HepG2 (cell line): Measurements from ENCODE around the gene CISD1. TPM values are rescaled to one million over a fixed set of nuclear protein-coding genes. Genes with fewer than 3 reads are reported as not detected.
A peak's percentile ranks its signal among the peaks of the same experiment; 100 is the strongest.

Experiments used
- ATAC-seq: fragments of 200-7000 bp; cut with Tn5 transposase; 3 replicates; pipeline ENCODE4 v1.9.1; 2020; ENCODE audit warnings: mild to moderate bottlenecking, moderate library complexity
- BruUV-seq: library from RNA; stranded (reverse); fragments of 400-500 nt; replicated peaks from 2 replicates; lab custom pipeline; 2021; lab: Mats Ljungman, UMichigan
- CTCF ChIA-PET: fragments of 300-600 bp; formaldehyde crosslinking; extraction: SDS; loops from one replicate; lab custom pipeline; 2021; ENCODE audit warnings: low total read pairs, inconsistent platforms, low intra/inter-chr PET ratio; lab: Yijun Ruan, JAX
- POLR2A ChIA-PET: fragments of 350-600 bp; sonication (Branson Sonifier 250); formaldehyde crosslinking; loops from one replicate; lab custom pipeline; 2020; ENCODE audit warnings: antibody characterized with exemption, inconsistent platforms; lab: Yijun Ruan, JAX
- DNase-seq: peaks from one replicate; pipeline ENCODE4 v3.0.0-alpha.2; 2015; ENCODE audit warnings: low spot score
- FAIRE-seq: peaks from 3 replicates; lab custom pipeline; 2011; peaks lifted over from hg19 to GRCh38; lab: Jason Lieb, UNC
- H2AFZ ChIP-seq: one replicate; pipeline ENCODE4 v1.6.1; 2011; ENCODE audit warnings: low read length, inconsistent platforms
- H3K27ac ChIP-seq: fragments of 300-600 bp; 3 replicates; pipeline ENCODE4 v1.8.0; 2011; ENCODE audit warnings: mixed run types, mild to moderate bottlenecking, mixed read lengths, low read length, inconsistent platforms; ENCODE audit not compliant: insufficient read depth; ENCODE audit errors: extremely low read length
- H3K27me3 ChIP-seq, 2 experiments: fragments of 200-600 bp in 1 of 2; 2 replicates in 1 of 2; 3 replicates in 1 of 2; pipeline versions ENCODE4 v1.6.0 to v1.8.0; 2011; ENCODE audit warnings: low read length in 2 of 2, mild to moderate bottlenecking in 2 of 2, moderate library complexity in 2 of 2, inconsistent platforms in 1 of 2; ENCODE audit not compliant: insufficient read depth in 2 of 2, control insufficient read depth in 1 of 2
- H3K36me3 ChIP-seq, 2 experiments: fragments of 200-600 bp in 1 of 2; replicated peaks in 1 of 2; 2 replicates in 1 of 2; 3 replicates in 1 of 2; pipeline versions ENCODE4 v1.5.1 to v1.8.0; 2011; ENCODE audit warnings: low read length in 2 of 2, inconsistent platforms in 1 of 2; ENCODE audit not compliant: insufficient read depth in 2 of 2, control insufficient read depth in 1 of 2
- H3K4me1 ChIP-seq: 2 replicates; pipeline ENCODE4 v1.5.1; 2012; ENCODE audit warnings: low read length, inconsistent platforms; ENCODE audit not compliant: insufficient read depth
- H3K4me2 ChIP-seq: 2 replicates; pipeline ENCODE4 v1.6.0; 2011; ENCODE audit warnings: low read depth, low read length, inconsistent platforms
- H3K4me3 ChIP-seq, 3 experiments: fragments of 200-600 bp in 1 of 3; sonication (generic), shearing (Covaris generic) in 1 of 3; replicated peaks in 1 of 3; 2 replicates each; pipeline ENCODE4 v1.5.1; 2011 to 2016; ENCODE audit warnings: low read length in 3 of 3, inconsistent platforms in 2 of 3, low read depth in 2 of 3, mild to moderate bottlenecking in 2 of 3, control low read depth in 1 of 3, mixed read lengths in 1 of 3; ENCODE audit not compliant: insufficient read depth in 1 of 3
- H3K79me2 ChIP-seq: one replicate; pipeline ENCODE4 v1.6.1; 2011; ENCODE audit warnings: low read length, inconsistent platforms; ENCODE audit not compliant: insufficient read depth
- H3K9ac ChIP-seq: 2 replicates; pipeline ENCODE4 v1.6.0; 2011; ENCODE audit warnings: mild to moderate bottlenecking, low read depth, low read length, inconsistent platforms; ENCODE audit not compliant: insufficient read depth
- H3K9me3 ChIP-seq: 2 replicates; pipeline ENCODE4 v1.5.1; 2012; ENCODE audit warnings: mild to moderate bottlenecking, low read length
- H4K20me1 ChIP-seq: 2 replicates; pipeline ENCODE4 v1.6.0; 2011; ENCODE audit warnings: inconsistent platforms, mild to moderate bottlenecking, low read length, moderate library complexity; ENCODE audit not compliant: insufficient read depth
- ATF4 ChIP-seq, 2 experiments: fragments of 450-650 bp in 1 of 2; sonication (generic) in 1 of 2; formaldehyde crosslinking; IDR thresholded peaks; 2 replicates each; pipeline versions ENCODE4 v1.5.0 to v1.8.0; 2020 to 2022; ENCODE audit warnings: mild to moderate bottlenecking in 1 of 2, missing genetic modification reagents in 1 of 2
- GABPB1 ChIP-seq: IDR thresholded peaks from 2 replicates; pipeline ENCODE4 v1.6.1; 2016; ENCODE audit warnings: mild to moderate bottlenecking, missing genetic modification reagents, moderate library complexity, missing compliant biosample characterization
- RBM39 ChIP-seq: fragments of 200-400 bp; formaldehyde crosslinking; IDR thresholded peaks from one replicate; pipeline ENCODE4 v1.6.1; 2018; ENCODE audit warnings: antibody characterized with exemption, mild to moderate bottlenecking, low read depth, low read length; ENCODE audit not compliant: poor library complexity, severe bottlenecking
- REXO4 ChIP-seq: sonication (generic); formaldehyde crosslinking; IDR thresholded peaks from 2 replicates; pipeline ENCODE4 v1.8.0; 2022; ENCODE audit warnings: missing genetic modification reagents, mild to moderate bottlenecking, borderline replicate concordance
- SAP130 ChIP-seq: IDR thresholded peaks from 2 replicates; pipeline ENCODE4 v1.6.1; 2016; ENCODE audit warnings: low read depth
- ZNF614 ChIP-seq: IDR thresholded peaks from 2 replicates; pipeline ENCODE4 v1.6.1; 2018; ENCODE audit warnings: missing biosample characterization, missing genetic modification reagents, inconsistent platforms, borderline replicate concordance
- ZSCAN22 ChIP-seq: sonication (generic); formaldehyde crosslinking; IDR thresholded peaks from 2 replicates; pipeline ENCODE4 v1.4.0; 2020; ENCODE audit warnings: mild to moderate bottlenecking, missing genetic modification reagents
- WGBS: methylation state at CpG from one replicate; pipeline ENCODE4 v1.1.6; 2017; ENCODE audit warnings: low lambda C conversion rate; 5-methylcytosine and 5-hydroxymethylcytosine counted together
- in situ Hi-C: cut with HindIII; loops from 2 replicates; pipeline ENCODE4 v1.10.0; 2017; ENCODE audit warnings: low pct_unique_long_range_greater_than_20kb; ENCODE audit not compliant: extremely low pct_ligation_motif_present
- intact Hi-C: fragments of 100-400 bp; cut with micrococcal nuclease; formaldehyde crosslinking; loops from one replicate; pipeline ENCODE4 v1.10.0; 2022; ENCODE audit not compliant: unreplicated experiment
- polyA plus RNA-seq, 8 experiments: library from polyadenylated mRNA; depleted of rRNA in 3 of 8; stranded (reverse) in 7 of 8; unstranded in 1 of 8; fragments of >200 nt; fragmentation: Illumina TruSeq in 4 of 8; extraction: Trizol in 4 of 8; gene quantifications; 2 replicates each; pipeline versions ENCODE4 v1.2.1 to v1.2.3, GENCODE V29; 2011 to 2016; ENCODE audit warnings: low read depth in 4 of 8, missing spikeins in 1 of 8, mixed read lengths in 1 of 8; ENCODE audit not compliant: insufficient read depth in 1 of 8
- total RNA-seq, 5 experiments: library from RNA; depleted of rRNA; stranded (reverse); fragments of >200 nt; fragmentation: Illumina TruSeq; extraction: Trizol; gene quantifications; 2 replicates each; pipeline ENCODE4 v1.2.3, GENCODE V29; 2016; ENCODE audit warnings: low read depth in 1 of 5

CISD1 gene
- total and polyA plus RNA-seq, 2 of the 13 experiments (the other 11 are each of a cell fraction or from before 2014, with no cell fraction given) = 63.4 to 78.9 TPM

GRCh38 chr10:58265249-58265648 is 3.7 kb upstream of the CISD1 start:
- in situ Hi-C loops = no loop called here
- peak overlapping the region; percentile 35; the same call in 1 of the 2 replicates for H3K9ac ChIP-seq
- H3K27ac ChIP-seq = no peak overlapping the region
- CTCF ChIA-PET = no interaction called here
- H4K20me1 ChIP-seq = peaks cover 8% of the 10 kb centered on the region; the same call in 1 of the 2 replicates
- peaks cover 25% of the 10 kb centered on the region for H3K4me1 ChIP-seq
- no peaks in the 10 kb centered on the region; a peak in 1 of 5 replicates for H3K27me3 ChIP-seq
- H3K4me2 ChIP-seq = peak overlapping the region; percentile 78
- peaks cover 66% of the 10 kb centered on the region for H3K79me2 ChIP-seq
- no peak for ATAC-seq
- H3K4me3 ChIP-seq = peak overlapping the region; percentile 74 to 88 (median 83); a peak in 5 of 6 replicates
- no peak for FAIRE-seq
- H3K36me3 ChIP-seq = 0 out of 5 replicates have a peak, but pooled peaks cover 0 to 2% of the 10 kb centered on the region in 2 experiments
- TF ChIP-seq ZNF614 (no peak), RBM39 (no peak), ZSCAN22 (CRISPR knock-in tag) (no peak), ATF4 (CRISPR knock-in tag; IDR thresholded peaks at IDR 0.05) (no peak), GABPB1 (no peak), REXO4 (CRISPR knock-in tag) (no peak), SAP130 (CRISPR knock-in tag) (no peak; the same call in 1 of the 2 replicates)
- TF ChIP-seq, all 625 proteins: peak for 0
- no TSS peak for BruUV-seq
- 24% methylated on average over 1 of the region's 1 CpG for WGBS
- POLR2A ChIA-PET = no interaction called here
- no peak for DNase-seq
- Histone ChIP-seq H3K9me3 (no peaks in the 10 kb centered on the region), H2AFZ (no peak overlapping the region)
- intact Hi-C loops = loop anchor here (5.0 kb wide), 1 partner anchor 48 kb away; no protein-coding TSS in a partner anchor
